OCI-LY7 (cell line): Measurements from ENCODE around the gene TAS2R40.

ENCODE experiments used
- CTCF ChIP-seq: fragments of 200-600 bp; sonication (generic); conservative IDR thresholded peaks from 2 replicates; pipeline ENCODE4 v1.5.1; 2014; ENCODE audit warnings: mild to moderate bottlenecking, antibody characterized with exemption, low read length, moderate library complexity, mixed read lengths
- EZH2phosphoT487 ChIP-seq: fragments of 200-600 bp; sonication (generic); IDR thresholded peaks from 2 replicates; pipeline ENCODE4 v1.6.1; 2018; ENCODE audit warnings: low read depth, borderline replicate concordance, mild to moderate bottlenecking, mixed run types, antibody characterized with exemption, low read length, moderate library complexity, mixed read lengths

GRCh38 chr7:143259765-143260164 lies 37.9 kb downstream of the TAS2R40 start:
- TF ChIP-seq CTCF (no peak), EZH2phosphoT487 (no peak)
